ENCODE measurements around the gene NTM. TPM values are rescaled to one million over a fixed set of nuclear protein-coding genes. Genes with fewer than 3 reads are reported as not detected.

The NTM gene
- total RNA-seq, 4 donors from 2014 or later, result 0.21 to 3.2 (median 0.84) TPM

GRCh38 chr11:131854391-131854790 is 484.0 kb downstream of the NTM start:
- DNase-seq, result no peak
- no peaks in the 10 kb centered on the region for H3K36me3 ChIP-seq
- H3K4me3 ChIP-seq, result no peak overlapping the region
- 66 to 78% methylated on average over 4 of the region's 4 CpGs for WGBS, 2 donors
- H3K27me3 ChIP-seq, result no peaks in the 10 kb centered on the region
- TF ChIP-seq CTCF (IDR thresholded peaks at IDR 0.05), result no peak
- TF ChIP-seq POLR2A (IDR thresholded peaks at IDR 0.05), result no peak
- no peaks in the 10 kb centered on the region for H3K4me1 ChIP-seq
- no peaks in the 10 kb centered on the region for H3K9me3 ChIP-seq
- intact Hi-C loops (cut with DNase I), result no loop called here
- no peak overlapping the region for H3K27ac ChIP-seq

- Histone ChIP-seq H3K4me3 (no peak overlapping the region), H3K9me3 (no peaks in the 10 kb centered on the region), H3K4me1 (no peaks in the 10 kb centered on the region), H3K27ac (no peak overlapping the region), H3K27me3 (no peaks in the 10 kb centered on the region), H3K36me3 (no peaks in the 10 kb centered on the region)
- intact Hi-C loops (cut with DNase I), result no loop called here
- DNase-seq, result no peak
- TF ChIP-seq CTCF (IDR thresholded peaks at IDR 0.05) (no peak), POLR2A (IDR thresholded peaks at IDR 0.05) (no peak)
These were observed 484.9 kb downstream of the NTM start for GRCh38 chr11:131855320-131855719.

- no peak for TF ChIP-seq POLR2A (IDR thresholded peaks at IDR 0.05)
- no peak for TF ChIP-seq CTCF (IDR thresholded peaks at IDR 0.05)
These were observed 486.8 kb downstream of the NTM start for GRCh38 chr11:131857246-131857645.

GRCh38 chr11:131858505-131858904 is 488.1 kb downstream of the NTM start:
- H3K9me3 ChIP-seq, result no peaks in the 10 kb centered on the region
- no peak for DNase-seq
- intact Hi-C loops (cut with DNase I), result no loop called here
- H3K27me3 ChIP-seq, result no peaks in the 10 kb centered on the region
- H3K36me3 ChIP-seq, result no peaks in the 10 kb centered on the region
- no peak for TF ChIP-seq POLR2A (IDR thresholded peaks at IDR 0.05)
- TF ChIP-seq CTCF (IDR thresholded peaks at IDR 0.05), result no peak
- H3K4me1 ChIP-seq, result no peaks in the 10 kb centered on the region
- no peak overlapping the region for H3K27ac ChIP-seq
- H3K4me3 ChIP-seq, result no peak overlapping the region
- 46 to 85% methylated on average over 11 of the region's 11 CpGs for WGBS, 2 donors

More at GRCh38 chr11:131857246-131857645, 486.8 kb downstream of the NTM start:
- Histone ChIP-seq H3K9me3 (no peaks in the 10 kb centered on the region), H3K27me3 (no peaks in the 10 kb centered on the region), H3K4me1 (no peaks in the 10 kb centered on the region), H3K4me3 (no peak overlapping the region), H3K36me3 (no peaks in the 10 kb centered on the region), H3K27ac (no peak overlapping the region)
- intact Hi-C loops (cut with DNase I), result no loop called here
- DNase-seq, result no peak
- 53 to 62% methylated on average over 5 of the region's 5 CpGs for WGBS, 2 donors

- Histone ChIP-seq H3K4me1 (no peaks in the 10 kb centered on the region), H3K4me3 (no peak overlapping the region), H3K27ac (no peak overlapping the region), H3K36me3 (no peaks in the 10 kb centered on the region), H3K27me3 (no peaks in the 10 kb centered on the region), H3K9me3 (no peaks in the 10 kb centered on the region)
- DNase-seq, result no peak
- intact Hi-C loops (cut with DNase I), result no loop called here
- TF ChIP-seq CTCF (IDR thresholded peaks at IDR 0.05) (no peak), POLR2A (IDR thresholded peaks at IDR 0.05) (no peak)
- 56 to 59% methylated on average over 6 to 7 of the region's 8 CpGs for WGBS, 2 donors
These were observed 489.3 kb downstream of the NTM start for GRCh38 chr11:131859538-131860210.

All from esophagus squamous epithelium (tissue), 5 donors.